NB4 (cell line): ENCODE data around the gene ABCC11.

ENCODE experiments used
- POLR2A ChIP-seq: IDR thresholded peaks from 2 replicates; pipeline ENCODE4 v1.6.1; 2011; ENCODE audit warnings: mild to moderate bottlenecking; ENCODE audit not compliant: insufficient read length; ENCODE audit errors: extremely low read depth
- TF ChIP-seq, protein P1 (sequence below): IDR thresholded peaks from one replicate; pipeline ENCODE4 v1.5.1; 2012; ENCODE audit warnings: low read depth, low read length
- TF ChIP-seq, protein P2 (sequence below): IDR thresholded peaks from 2 replicates; pipeline ENCODE4 v1.6.1; 2011; ENCODE audit warnings: low read depth, low read length

DNA sequence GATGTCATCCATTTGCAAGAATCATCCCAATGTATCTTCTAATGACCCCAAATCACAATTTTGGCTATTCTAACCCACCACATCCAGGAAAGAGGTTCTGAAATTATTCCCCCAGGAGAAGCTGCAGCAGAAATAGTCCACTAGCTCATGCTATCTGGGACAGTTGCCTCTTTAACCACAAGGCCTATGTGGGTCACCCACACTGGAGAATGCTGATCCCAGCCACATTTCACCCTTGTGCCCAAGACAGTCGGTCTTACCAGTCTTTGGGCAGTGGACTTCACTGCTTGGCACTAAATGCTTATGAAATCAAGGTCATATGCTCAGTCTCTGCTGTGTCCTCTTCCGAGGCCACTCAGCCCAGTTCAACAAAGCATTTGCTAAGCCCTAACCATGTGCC, 118.6 kb downstream of the ABCC11 start:
- TF ChIP-seq, protein P1, sequence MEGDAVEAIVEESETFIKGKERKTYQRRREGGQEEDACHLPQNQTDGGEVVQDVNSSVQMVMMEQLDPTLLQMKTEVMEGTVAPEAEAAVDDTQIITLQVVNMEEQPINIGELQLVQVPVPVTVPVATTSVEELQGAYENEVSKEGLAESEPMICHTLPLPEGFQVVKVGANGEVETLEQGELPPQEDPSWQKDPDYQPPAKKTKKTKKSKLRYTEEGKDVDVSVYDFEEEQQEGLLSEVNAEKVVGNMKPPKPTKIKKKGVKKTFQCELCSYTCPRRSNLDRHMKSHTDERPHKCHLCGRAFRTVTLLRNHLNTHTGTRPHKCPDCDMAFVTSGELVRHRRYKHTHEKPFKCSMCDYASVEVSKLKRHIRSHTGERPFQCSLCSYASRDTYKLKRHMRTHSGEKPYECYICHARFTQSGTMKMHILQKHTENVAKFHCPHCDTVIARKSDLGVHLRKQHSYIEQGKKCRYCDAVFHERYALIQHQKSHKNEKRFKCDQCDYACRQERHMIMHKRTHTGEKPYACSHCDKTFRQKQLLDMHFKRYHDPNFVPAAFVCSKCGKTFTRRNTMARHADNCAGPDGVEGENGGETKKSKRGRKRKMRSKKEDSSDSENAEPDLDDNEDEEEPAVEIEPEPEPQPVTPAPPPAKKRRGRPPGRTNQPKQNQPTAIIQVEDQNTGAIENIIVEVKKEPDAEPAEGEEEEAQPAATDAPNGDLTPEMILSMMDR, result no peak
- no peak for TF ChIP-seq POLR2A
- TF ChIP-seq, protein P2, sequence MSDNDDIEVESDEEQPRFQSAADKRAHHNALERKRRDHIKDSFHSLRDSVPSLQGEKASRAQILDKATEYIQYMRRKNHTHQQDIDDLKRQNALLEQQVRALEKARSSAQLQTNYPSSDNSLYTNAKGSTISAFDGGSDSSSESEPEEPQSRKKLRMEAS, result no peak
